ENCODE data around the gene SAMHD1. TPM values are rescaled to one million over a fixed set of nuclear protein-coding genes. Genes with fewer than 3 reads are reported as not detected.
"Not testable (repeated sequence)": the region's sequence is repeated elsewhere in the genome, so short reads cannot be mapped to it uniquely, and the experiment has no call there.

SAMHD1 gene
- total RNA-seq, 3 donors from 2014 or later, result 146 to 380 (median 311) TPM

DNA sequence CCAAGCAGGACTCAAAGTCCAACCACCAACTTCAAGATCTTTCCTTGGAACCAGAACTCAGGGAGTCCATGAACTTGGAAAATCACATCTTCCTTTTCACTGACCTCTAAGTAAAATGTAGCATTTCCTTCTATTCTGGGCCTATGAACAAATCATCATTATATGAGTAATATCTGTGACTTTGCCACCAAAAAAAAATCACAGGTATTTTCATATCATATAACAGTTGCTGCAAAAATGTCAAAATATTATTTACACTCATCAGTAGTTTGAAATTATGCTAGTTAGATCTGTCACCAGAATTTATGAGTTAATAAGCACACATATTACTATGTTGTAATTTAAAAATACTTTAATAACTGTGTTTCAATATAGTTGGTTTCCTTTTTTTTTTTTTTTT is 102.8 kb downstream of the SAMHD1 start:
- Histone ChIP-seq H3K27me3 (no peaks in the 10 kb centered on the region), H3K9me3 (no peaks in the 10 kb centered on the region), H3K27ac (peak overlapping the region; percentile 79 to 91), H3K4me1 (peaks cover 4 to 7% of the 10 kb centered on the region in 2 donors), H3K36me3 (no peaks in the 10 kb centered on the region), H3K4me3 (peak overlapping the region in 1 of 3 donors; percentile 11)
- no peak for DNase-seq (ENCODE audit: low spot score in 2 of 2)
- TF ChIP-seq, protein P1, sequence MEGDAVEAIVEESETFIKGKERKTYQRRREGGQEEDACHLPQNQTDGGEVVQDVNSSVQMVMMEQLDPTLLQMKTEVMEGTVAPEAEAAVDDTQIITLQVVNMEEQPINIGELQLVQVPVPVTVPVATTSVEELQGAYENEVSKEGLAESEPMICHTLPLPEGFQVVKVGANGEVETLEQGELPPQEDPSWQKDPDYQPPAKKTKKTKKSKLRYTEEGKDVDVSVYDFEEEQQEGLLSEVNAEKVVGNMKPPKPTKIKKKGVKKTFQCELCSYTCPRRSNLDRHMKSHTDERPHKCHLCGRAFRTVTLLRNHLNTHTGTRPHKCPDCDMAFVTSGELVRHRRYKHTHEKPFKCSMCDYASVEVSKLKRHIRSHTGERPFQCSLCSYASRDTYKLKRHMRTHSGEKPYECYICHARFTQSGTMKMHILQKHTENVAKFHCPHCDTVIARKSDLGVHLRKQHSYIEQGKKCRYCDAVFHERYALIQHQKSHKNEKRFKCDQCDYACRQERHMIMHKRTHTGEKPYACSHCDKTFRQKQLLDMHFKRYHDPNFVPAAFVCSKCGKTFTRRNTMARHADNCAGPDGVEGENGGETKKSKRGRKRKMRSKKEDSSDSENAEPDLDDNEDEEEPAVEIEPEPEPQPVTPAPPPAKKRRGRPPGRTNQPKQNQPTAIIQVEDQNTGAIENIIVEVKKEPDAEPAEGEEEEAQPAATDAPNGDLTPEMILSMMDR (IDR thresholded peaks at IDR 0.05), result no peak
- intact Hi-C loops (cut with DNase I; ENCODE audit: low total_unique reads), result no loop called here

DNA sequence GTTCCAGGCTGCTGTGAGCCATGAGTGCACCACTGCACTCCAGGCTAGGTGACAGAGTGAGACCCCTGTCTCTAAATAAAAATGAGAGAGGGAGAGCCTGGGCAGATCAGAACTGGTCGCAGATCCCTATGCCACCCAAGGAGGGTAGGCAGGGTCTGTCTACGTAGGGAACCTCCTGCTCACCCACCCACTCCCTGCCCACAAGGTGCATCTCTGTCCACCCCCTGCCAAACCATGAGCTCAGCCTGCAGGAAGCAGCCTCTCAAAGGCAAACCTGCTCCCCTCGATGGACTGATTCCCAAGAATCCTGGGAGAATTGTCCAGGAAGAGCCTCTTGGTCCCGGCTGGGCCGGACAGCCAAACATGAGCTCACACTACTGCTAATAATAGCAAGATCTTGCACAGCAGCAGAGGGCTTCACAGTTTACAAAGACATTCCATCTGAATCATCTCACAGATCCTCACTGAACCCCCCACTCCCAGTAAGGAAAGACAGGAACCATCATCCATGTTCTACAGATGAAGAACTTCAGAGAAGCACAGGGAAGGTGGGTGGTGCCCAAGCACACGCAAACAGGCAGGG is 103.3 kb downstream of the SAMHD1 start:
- intact Hi-C loops (cut with DNase I; ENCODE audit: low total_unique reads), result no loop called here
- no peaks in the 10 kb centered on the region for H3K9me3 ChIP-seq
- no peak for DNase-seq (ENCODE audit: low spot score in 2 of 2)
- H3K4me1 ChIP-seq, result peaks cover 4 to 7% of the 10 kb centered on the region in 2 donors
- TF ChIP-seq POLR2A (IDR thresholded peaks at IDR 0.05), result no peak
- TF ChIP-seq POLR2AphosphoS5 (IDR thresholded peaks at IDR 0.05), result peak in 2 of 3 donors; percentile 11 to 14
- TF ChIP-seq, protein P1 (IDR thresholded peaks at IDR 0.05), result no peak
- peak overlapping the region; percentile 79 to 91 for H3K27ac ChIP-seq
- no peaks in the 10 kb centered on the region for H3K36me3 ChIP-seq
- peak overlapping the region in 1 of 3 donors; percentile 11 for H3K4me3 ChIP-seq
- H3K27me3 ChIP-seq, result no peaks in the 10 kb centered on the region

DNA sequence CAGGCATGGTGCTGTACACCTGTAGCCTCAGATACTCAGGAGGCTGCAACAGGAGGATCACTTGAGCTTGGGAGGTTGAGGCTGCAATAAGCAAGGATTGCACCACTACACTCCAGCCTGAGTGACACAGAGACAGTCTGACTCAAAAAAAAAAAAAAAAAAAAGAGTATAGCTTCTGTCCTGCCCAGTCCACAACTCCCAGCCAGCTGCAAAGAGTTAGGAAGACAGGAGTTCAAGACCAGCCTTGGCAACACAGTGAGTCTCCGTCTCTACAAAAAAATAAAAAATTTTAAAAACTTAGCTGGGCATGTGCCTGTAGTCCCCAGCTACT is 103.8 kb downstream of the SAMHD1 start:
- peaks cover 4 to 7% of the 10 kb centered on the region in 2 donors for H3K4me1 ChIP-seq
- H3K9me3 ChIP-seq, result no peaks in the 10 kb centered on the region
- peak overlapping the region; percentile 79 to 94 for H3K27ac ChIP-seq
- no peaks in the 10 kb centered on the region for H3K36me3 ChIP-seq
- intact Hi-C loops (cut with DNase I; ENCODE audit: low total_unique reads), result no loop called here
- no peak overlapping the region for H3K4me3 ChIP-seq
- DNase-seq (ENCODE audit: low spot score in 2 of 2), result no peak
- H3K27me3 ChIP-seq, result no peaks in the 10 kb centered on the region
- TF ChIP-seq POLR2AphosphoS5 (IDR thresholded peaks at IDR 0.05) (no peak), POLR2A (IDR thresholded peaks at IDR 0.05) (no peak)
- TF ChIP-seq, protein P1 (IDR thresholded peaks at IDR 0.05), result no peak

DNA sequence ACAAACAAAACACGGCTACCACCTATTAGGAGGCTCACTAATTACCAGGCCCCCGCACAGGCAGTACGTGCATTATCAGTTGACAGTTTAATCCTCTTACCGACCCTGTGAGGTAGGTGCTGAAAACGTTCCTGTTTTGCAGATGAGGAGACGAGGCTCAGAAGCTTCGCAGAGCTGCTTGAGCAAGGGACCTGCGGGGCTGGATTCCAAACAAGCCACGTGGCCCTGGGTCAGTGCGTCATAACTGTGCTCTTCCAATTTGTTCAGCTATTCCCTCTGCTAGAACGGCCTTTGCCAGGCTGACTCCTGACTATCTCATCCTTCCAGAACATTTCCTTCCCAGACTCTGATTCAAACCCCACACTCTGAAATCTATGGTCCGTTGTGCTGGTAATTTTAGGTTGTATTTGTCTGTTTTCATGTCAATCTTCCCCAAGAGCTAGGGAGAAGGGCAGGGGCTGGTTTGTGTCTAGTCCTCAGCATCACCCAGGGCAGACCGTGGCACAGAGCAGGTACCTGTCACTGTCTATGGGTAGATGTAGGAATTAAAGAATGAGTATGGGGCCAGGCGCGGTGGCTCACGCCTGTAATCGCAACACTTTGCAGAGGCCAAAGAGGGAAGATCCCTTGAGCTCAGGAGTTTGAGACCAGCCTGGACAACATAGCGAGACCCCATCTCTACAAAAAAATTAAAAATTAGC is 104.3 kb downstream of the SAMHD1 start:
- peak; percentile 63 to 72 for DNase-seq (ENCODE audit: low spot score in 2 of 2)
- Histone ChIP-seq H3K4me3 (peak overlapping the region in 1 of 3 donors; percentile 2), H3K27ac (peak overlapping the region; percentile 79 to 94), H3K4me1 (peaks cover 4 to 5% of the 10 kb centered on the region in 2 donors), H3K36me3 (no peaks in the 10 kb centered on the region), H3K27me3 (no peaks in the 10 kb centered on the region), H3K9me3 (no peaks in the 10 kb centered on the region)
- intact Hi-C loops (cut with DNase I; ENCODE audit: low total_unique reads), result no loop called here
- peak; percentile 37 to 74 (median 54) for TF ChIP-seq POLR2AphosphoS5 (IDR thresholded peaks at IDR 0.05)
- TF ChIP-seq, protein P1 (IDR thresholded peaks at IDR 0.05), result no peak

DNA sequence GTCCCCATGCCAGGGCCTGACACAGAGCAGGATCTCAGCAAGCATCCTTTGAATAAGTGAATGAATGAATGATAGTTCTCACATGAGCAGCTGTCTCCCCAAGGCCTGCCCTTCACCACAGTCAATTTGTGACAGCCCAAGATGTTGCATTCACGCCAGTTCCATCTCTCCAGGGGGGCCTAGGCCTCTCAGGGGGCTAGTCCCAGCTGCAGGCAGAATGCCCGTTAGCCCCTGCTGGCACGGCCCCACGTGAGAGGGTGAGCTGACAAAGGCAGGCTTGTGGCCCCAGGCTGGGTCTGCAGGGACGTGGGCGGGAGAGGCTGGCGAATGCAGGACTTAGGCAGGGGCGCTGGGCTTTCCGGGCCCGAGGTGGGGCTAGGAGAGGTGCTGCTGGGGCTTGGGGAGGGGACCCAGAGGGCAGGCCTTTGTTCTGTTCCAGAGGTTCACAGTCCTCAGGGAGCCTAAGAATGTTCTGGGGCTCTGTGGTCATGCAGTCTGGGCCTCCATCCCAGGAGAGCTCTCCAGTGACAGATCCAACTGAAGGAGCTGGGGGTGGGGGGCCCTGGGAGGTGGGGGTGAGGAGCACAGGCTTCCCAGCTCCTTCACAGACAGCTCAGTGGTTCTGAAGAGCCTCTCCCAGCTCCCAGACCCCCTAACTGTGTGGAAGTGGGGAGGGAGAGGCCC is 106.1 kb downstream of the SAMHD1 start:
- Histone ChIP-seq H3K27me3 (no peaks in the 10 kb centered on the region), H3K4me1 (peaks cover 3 to 4% of the 10 kb centered on the region in 2 donors), H3K36me3 (no peaks in the 10 kb centered on the region), H3K27ac (peak overlapping the region; percentile 79 to 94), H3K4me3 (no peak overlapping the region), H3K9me3 (no peaks in the 10 kb centered on the region)
- intact Hi-C loops (cut with DNase I; ENCODE audit: low total_unique reads), result no loop called here
- TF ChIP-seq, protein P1 (IDR thresholded peaks at IDR 0.05), result no peak
- no peak for TF ChIP-seq POLR2A (IDR thresholded peaks at IDR 0.05)
- no peak for TF ChIP-seq POLR2AphosphoS5 (IDR thresholded peaks at IDR 0.05)
- no peak for DNase-seq (ENCODE audit: low spot score in 2 of 2)

DNA sequence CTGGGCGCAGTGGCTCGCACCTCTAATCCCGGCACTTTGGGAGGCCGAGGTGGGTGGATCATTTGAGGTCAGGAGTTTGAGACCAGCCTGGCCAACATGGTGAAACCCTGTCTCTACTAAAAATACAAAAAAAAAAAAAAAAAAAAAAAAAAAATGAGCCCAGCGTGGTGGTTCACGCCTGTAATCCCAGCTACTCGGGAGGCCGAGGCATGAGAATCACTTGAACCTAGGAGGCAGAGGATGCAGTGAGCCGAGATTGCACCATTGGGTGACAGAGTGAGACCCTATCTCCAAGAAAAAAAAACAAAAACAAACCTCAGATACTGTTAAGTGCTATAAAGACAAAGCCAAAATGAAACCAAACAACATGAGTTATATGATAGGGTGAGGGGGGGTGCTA is 110.5 kb downstream of the SAMHD1 start:
- H3K4me1 ChIP-seq; H3K9me3 ChIP-seq; H3K36me3 ChIP-seq; H3K27me3 ChIP-seq; H3K4me3 ChIP-seq; DNase-seq (ENCODE audit: low spot score in 2 of 2); intact Hi-C loops (cut with DNase I; ENCODE audit: low total_unique reads): not testable (repeated sequence)
- H3K27ac ChIP-seq, result peak overlapping the region; percentile 29 to 81
